A673 (cell line): ENCODE measurements around the gene OLAH. TPM values are rescaled to one million over a fixed set of nuclear protein-coding genes. Genes with fewer than 3 reads are reported as not detected.

Experiments
- BruUV-seq: library from RNA; stranded (reverse); fragments of 400-500 nt; replicated peaks from 2 replicates; lab custom pipeline; 2021; lab: Mats Ljungman, UMichigan
- CTCF ChIA-PET: fragments of 300-600 bp; sonication (Branson Sonifier 250); formaldehyde crosslinking; loops from one replicate; lab custom pipeline; 2022; ENCODE audit warnings: antibody characterized with exemption; lab: Charles Lee
- POLR2A ChIA-PET: fragments of 300-600 bp; sonication (Branson Sonifier 250); formaldehyde crosslinking; loops from one replicate; lab custom pipeline; 2022; ENCODE audit warnings: antibody characterized with exemption; ENCODE audit not compliant: low non-redundant PET; lab: Charles Lee
- DNase-seq: peaks from one replicate; pipeline ENCODE4 v3.0.0-alpha.2; 2015; ENCODE audit warnings: low spot score
- H3K27ac ChIP-seq: fragments of 200-600 bp; sonication (generic); 2 replicates; pipeline ENCODE4 v1.5.1; 2016; ENCODE audit warnings: mixed run types, low read depth, mild to moderate bottlenecking, mixed read lengths, antibody characterized with exemption, low read length; ENCODE audit not compliant: poor library complexity, severe bottlenecking
- H3K27me3 ChIP-seq: fragments of 200-600 bp; sonication (generic); replicated peaks from 2 replicates; pipeline ENCODE4 v1.6.1; 2017; ENCODE audit warnings: mixed run types, low read depth, mild to moderate bottlenecking, mixed read lengths, antibody characterized with exemption, low read length; ENCODE audit not compliant: insufficient read depth, poor library complexity
- H3K36me3 ChIP-seq: fragments of 200-600 bp; sonication (generic); 2 replicates; pipeline ENCODE4 v1.6.1; 2016; ENCODE audit warnings: mixed run types, mild to moderate bottlenecking, mixed read lengths, antibody characterized with exemption, low read length; ENCODE audit not compliant: insufficient read depth, poor library complexity, severe bottlenecking
- H3K4me1 ChIP-seq: fragments of 200-600 bp; sonication (generic); 2 replicates; pipeline ENCODE4 v1.6.1; 2017; ENCODE audit warnings: mixed run types, mild to moderate bottlenecking, mixed read lengths, antibody characterized with exemption, low read length; ENCODE audit not compliant: insufficient read depth, poor library complexity, severe bottlenecking
- H3K4me3 ChIP-seq: fragments of 200-600 bp; sonication (generic); 2 replicates; pipeline ENCODE4 v1.5.1; 2016; ENCODE audit warnings: low read depth, mixed run types, mild to moderate bottlenecking, mixed read lengths, low read length; ENCODE audit not compliant: poor library complexity, severe bottlenecking
- H3K9me3 ChIP-seq: fragments of 200-600 bp; sonication (generic); 2 replicates; pipeline ENCODE4 v1.6.1; 2016; ENCODE audit warnings: mixed run types, low read depth, mild to moderate bottlenecking, mixed read lengths, antibody characterized with exemption, low read length; ENCODE audit not compliant: poor library complexity, severe bottlenecking
- CTCF ChIP-seq: fragments of 300-800, 200-600 bp; sonication (generic); conservative IDR thresholded peaks from 2 replicates; pipeline ENCODE4 v1.5.1; 2017; ENCODE audit warnings: low read depth, mild to moderate bottlenecking, antibody characterized with exemption, low read length, moderate library complexity, mixed read lengths
- EZH2 ChIP-seq: fragments of 200-600 bp; sonication (generic); IDR thresholded peaks from 2 replicates; pipeline ENCODE4 v1.6.1; 2017; ENCODE audit warnings: borderline replicate concordance, low read depth, mild to moderate bottlenecking, mixed read lengths, antibody characterized with exemption, low read length; ENCODE audit not compliant: poor library complexity, severe bottlenecking
- intact Hi-C: fragments of 100-400 bp; cut with micrococcal nuclease; formaldehyde crosslinking; loops from one replicate; pipeline ENCODE4 v1.10.0; 2022; ENCODE audit not compliant: unreplicated experiment
- total RNA-seq: library from RNA; stranded (reverse); gene quantifications from 2 replicates; pipeline ENCODE4 v1.2.3, GENCODE V29; 2021

OLAH gene
- total RNA-seq, 1 experiment from 2014 or later = 1.6 TPM

GRCh38 chr10:15075421-15075820 is 31.7 kb downstream of the OLAH start:
- TF ChIP-seq EZH2 (no peak), CTCF (no peak)
- CTCF ChIA-PET = no interaction called here
- H3K36me3 ChIP-seq = no peaks in the 10 kb centered on the region

GRCh38 chr10:15083674-15084501 is 40.1 kb downstream of the OLAH start:
- no peak for DNase-seq
- POLR2A ChIA-PET = no interaction called here
- Histone ChIP-seq H3K36me3 (no peaks in the 10 kb centered on the region), H3K27ac (no peak overlapping the region), H3K4me1 (no peaks in the 10 kb centered on the region), H3K9me3 (no peaks in the 10 kb centered on the region), H3K4me3 (peak overlapping the region; percentile 39), H3K27me3 (no peaks in the 10 kb centered on the region)
- no TSS peak for BruUV-seq
- intact Hi-C loops = no loop called here
- CTCF ChIA-PET = no interaction called here
- TF ChIP-seq EZH2 = no peak
- no peak for TF ChIP-seq CTCF

More at GRCh38 chr10:15075421-15075820, 31.7 kb downstream of the OLAH start:
- Histone ChIP-seq H3K27ac (no peak overlapping the region), H3K27me3 (no peaks in the 10 kb centered on the region), H3K9me3 (peaks cover 5% of the 10 kb centered on the region), H3K4me1 (no peaks in the 10 kb centered on the region), H3K4me3 (no peak overlapping the region)
- BruUV-seq = no TSS peak
- POLR2A ChIA-PET = no interaction called here
- no peak for DNase-seq
- intact Hi-C loops = no loop called here

GRCh38 chr10:15084502-15084922 is 40.8 kb downstream of the OLAH start:
- intact Hi-C loops = no loop called here

More at GRCh38 chr10:15084502-15084922, 40.8 kb downstream of the OLAH start:
- DNase-seq = peak; percentile 94
- Histone ChIP-seq H3K4me1 (no peaks in the 10 kb centered on the region), H3K27me3 (no peaks in the 10 kb centered on the region), H3K36me3 (no peaks in the 10 kb centered on the region), H3K27ac (no peak overlapping the region), H3K4me3 (peak overlapping the region; percentile 39), H3K9me3 (no peaks in the 10 kb centered on the region)
- no peak for TF ChIP-seq EZH2
- TF ChIP-seq CTCF = no peak
- no TSS peak for BruUV-seq
- ChIA-PET CTCF (no interaction called here), POLR2A (no interaction called here)
